Measurements from ENCODE around the gene JUN. TPM values are rescaled to one million over a fixed set of nuclear protein-coding genes. Genes with fewer than 3 reads are reported as not detected.

Gene JUN
- total and polyA plus RNA-seq, 4 donors: 15.0 to 29.8 (median 17.5) TPM

DNA sequence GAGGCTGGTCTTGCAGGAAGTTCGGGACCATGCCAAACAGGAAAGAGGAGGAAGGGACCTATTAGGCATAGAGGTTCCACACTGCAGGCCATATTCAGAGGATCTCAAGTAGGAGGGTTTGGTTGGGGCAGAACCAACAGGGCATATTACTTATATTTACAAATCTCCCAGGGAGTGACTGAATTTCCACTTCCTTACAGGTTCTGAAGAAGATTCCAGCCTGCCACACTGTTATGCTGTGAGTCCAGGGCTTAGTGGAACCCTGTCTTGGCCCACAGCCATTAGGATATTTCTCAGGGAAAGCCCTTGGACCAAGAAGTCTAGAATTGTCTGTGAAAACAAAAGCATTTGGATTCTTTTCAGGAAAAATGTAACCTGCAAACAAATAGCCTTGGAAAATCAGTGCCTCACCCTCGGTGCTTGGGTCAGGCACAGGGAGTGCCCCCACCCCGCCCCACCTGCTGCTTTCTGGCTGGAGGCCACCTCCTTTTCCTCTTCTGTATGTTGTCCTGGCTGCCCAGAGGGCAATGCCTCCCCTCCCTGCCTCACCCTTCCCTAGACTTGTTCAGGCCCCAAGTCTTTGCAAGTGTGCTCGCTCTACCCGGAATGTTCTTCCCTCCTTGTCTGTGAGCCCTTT is 41.0 kb upstream of the JUN start:
- no peak overlapping the region for H3K4me3 ChIP-seq (ENCODE audit: low read depth in 1 of 3, low read length in 3 of 3)
- no peak overlapping the region for H3K9ac ChIP-seq (ENCODE audit: low read depth in 1 of 2, low read length in 2 of 2)
- H3K36me3 ChIP-seq (ENCODE audit: control insufficient read depth in 4 of 4, insufficient read depth in 3 of 4, low read depth in 1 of 4, low read length in 3 of 4): no peaks in the 10 kb centered on the region
- peaks cover 0 to 5% (median 3%) of the 10 kb centered on the region in 4 donors for H3K9me3 ChIP-seq (ENCODE audit: control insufficient read depth in 4 of 4, low read length in 3 of 4)
- TF ChIP-seq NR2F2 (IDR thresholded peaks at IDR 0.05) (no peak), RXRA (IDR thresholded peaks at IDR 0.05) (no peak), SP1 (IDR thresholded peaks at IDR 0.05) (no peak), HNF4A (conservative IDR thresholded peaks at IDR 0.05) (no peak), FOXA2 (IDR thresholded peaks at IDR 0.05) (no peak), FOXA1 (IDR thresholded peaks at IDR 0.05) (no peak), JUND (IDR thresholded peaks at IDR 0.05) (no peak), YY1 (IDR thresholded peaks at IDR 0.05) (no peak), RAD21 (IDR thresholded peaks at IDR 0.05) (no peak), TAF1 (conservative IDR thresholded peaks at IDR 0.05) (no peak), HNF4G (IDR thresholded peaks at IDR 0.05) (no peak), GABPA (IDR thresholded peaks at IDR 0.05 in 1 of 2, conservative IDR thresholded peaks at IDR 0.05 in 1 of 2) (no peak), EGR1 (IDR thresholded peaks at IDR 0.05; ENCODE audit: low read depth in 2 of 2) (no peak)
- TF ChIP-seq, protein P1, sequence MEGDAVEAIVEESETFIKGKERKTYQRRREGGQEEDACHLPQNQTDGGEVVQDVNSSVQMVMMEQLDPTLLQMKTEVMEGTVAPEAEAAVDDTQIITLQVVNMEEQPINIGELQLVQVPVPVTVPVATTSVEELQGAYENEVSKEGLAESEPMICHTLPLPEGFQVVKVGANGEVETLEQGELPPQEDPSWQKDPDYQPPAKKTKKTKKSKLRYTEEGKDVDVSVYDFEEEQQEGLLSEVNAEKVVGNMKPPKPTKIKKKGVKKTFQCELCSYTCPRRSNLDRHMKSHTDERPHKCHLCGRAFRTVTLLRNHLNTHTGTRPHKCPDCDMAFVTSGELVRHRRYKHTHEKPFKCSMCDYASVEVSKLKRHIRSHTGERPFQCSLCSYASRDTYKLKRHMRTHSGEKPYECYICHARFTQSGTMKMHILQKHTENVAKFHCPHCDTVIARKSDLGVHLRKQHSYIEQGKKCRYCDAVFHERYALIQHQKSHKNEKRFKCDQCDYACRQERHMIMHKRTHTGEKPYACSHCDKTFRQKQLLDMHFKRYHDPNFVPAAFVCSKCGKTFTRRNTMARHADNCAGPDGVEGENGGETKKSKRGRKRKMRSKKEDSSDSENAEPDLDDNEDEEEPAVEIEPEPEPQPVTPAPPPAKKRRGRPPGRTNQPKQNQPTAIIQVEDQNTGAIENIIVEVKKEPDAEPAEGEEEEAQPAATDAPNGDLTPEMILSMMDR (IDR thresholded peaks at IDR 0.05; ENCODE audit: low read depth, low read length, missing input control): no peak
- TF ChIP-seq, protein P2, sequence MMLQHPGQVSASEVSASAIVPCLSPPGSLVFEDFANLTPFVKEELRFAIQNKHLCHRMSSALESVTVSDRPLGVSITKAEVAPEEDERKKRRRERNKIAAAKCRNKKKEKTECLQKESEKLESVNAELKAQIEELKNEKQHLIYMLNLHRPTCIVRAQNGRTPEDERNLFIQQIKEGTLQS (IDR thresholded peaks at IDR 0.05): no peak
- TF ChIP-seq, protein P3, sequence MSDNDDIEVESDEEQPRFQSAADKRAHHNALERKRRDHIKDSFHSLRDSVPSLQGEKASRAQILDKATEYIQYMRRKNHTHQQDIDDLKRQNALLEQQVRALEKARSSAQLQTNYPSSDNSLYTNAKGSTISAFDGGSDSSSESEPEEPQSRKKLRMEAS (IDR thresholded peaks at IDR 0.05): no peak
- TF ChIP-seq, protein P4, sequence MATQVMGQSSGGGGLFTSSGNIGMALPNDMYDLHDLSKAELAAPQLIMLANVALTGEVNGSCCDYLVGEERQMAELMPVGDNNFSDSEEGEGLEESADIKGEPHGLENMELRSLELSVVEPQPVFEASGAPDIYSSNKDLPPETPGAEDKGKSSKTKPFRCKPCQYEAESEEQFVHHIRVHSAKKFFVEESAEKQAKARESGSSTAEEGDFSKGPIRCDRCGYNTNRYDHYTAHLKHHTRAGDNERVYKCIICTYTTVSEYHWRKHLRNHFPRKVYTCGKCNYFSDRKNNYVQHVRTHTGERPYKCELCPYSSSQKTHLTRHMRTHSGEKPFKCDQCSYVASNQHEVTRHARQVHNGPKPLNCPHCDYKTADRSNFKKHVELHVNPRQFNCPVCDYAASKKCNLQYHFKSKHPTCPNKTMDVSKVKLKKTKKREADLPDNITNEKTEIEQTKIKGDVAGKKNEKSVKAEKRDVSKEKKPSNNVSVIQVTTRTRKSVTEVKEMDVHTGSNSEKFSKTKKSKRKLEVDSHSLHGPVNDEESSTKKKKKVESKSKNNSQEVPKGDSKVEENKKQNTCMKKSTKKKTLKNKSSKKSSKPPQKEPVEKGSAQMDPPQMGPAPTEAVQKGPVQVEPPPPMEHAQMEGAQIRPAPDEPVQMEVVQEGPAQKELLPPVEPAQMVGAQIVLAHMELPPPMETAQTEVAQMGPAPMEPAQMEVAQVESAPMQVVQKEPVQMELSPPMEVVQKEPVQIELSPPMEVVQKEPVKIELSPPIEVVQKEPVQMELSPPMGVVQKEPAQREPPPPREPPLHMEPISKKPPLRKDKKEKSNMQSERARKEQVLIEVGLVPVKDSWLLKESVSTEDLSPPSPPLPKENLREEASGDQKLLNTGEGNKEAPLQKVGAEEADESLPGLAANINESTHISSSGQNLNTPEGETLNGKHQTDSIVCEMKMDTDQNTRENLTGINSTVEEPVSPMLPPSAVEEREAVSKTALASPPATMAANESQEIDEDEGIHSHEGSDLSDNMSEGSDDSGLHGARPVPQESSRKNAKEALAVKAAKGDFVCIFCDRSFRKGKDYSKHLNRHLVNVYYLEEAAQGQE (IDR thresholded peaks at IDR 0.05): no peak
- TF ChIP-seq, protein P5, sequence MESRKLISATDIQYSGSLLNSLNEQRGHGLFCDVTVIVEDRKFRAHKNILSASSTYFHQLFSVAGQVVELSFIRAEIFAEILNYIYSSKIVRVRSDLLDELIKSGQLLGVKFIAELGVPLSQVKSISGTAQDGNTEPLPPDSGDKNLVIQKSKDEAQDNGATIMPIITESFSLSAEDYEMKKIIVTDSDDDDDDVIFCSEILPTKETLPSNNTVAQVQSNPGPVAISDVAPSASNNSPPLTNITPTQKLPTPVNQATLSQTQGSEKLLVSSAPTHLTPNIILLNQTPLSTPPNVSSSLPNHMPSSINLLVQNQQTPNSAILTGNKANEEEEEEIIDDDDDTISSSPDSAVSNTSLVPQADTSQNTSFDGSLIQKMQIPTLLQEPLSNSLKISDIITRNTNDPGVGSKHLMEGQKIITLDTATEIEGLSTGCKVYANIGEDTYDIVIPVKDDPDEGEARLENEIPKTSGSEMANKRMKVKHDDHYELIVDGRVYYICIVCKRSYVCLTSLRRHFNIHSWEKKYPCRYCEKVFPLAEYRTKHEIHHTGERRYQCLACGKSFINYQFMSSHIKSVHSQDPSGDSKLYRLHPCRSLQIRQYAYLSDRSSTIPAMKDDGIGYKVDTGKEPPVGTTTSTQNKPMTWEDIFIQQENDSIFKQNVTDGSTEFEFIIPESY (IDR thresholded peaks at IDR 0.05): no peak
- no peaks in the 10 kb centered on the region for H3K27me3 ChIP-seq (ENCODE audit: control insufficient read depth in 4 of 4, insufficient read depth in 4 of 4, low read length in 3 of 4)
- DNase-seq (ENCODE audit: low spot score): no peak
- no peaks in the 10 kb centered on the region for H3K4me1 ChIP-seq (ENCODE audit: control insufficient read depth in 4 of 4, insufficient read depth in 4 of 4, low read length in 3 of 4)
- 65% methylated on average over 5 of the region's 5 CpGs for WGBS
- H3K27ac ChIP-seq (ENCODE audit: low read depth in 1 of 2, low read length in 2 of 2): no peak overlapping the region

All from liver (tissue), 9 donors.